PC-9 (cell line): ENCODE results near the gene EIF4G3. TPM values are rescaled to one million over a fixed set of nuclear protein-coding genes. Genes with fewer than 3 reads are reported as not detected.

Experiments
- BruUV-seq: library from RNA; stranded (reverse); fragments of 400-500 nt; replicated peaks from 2 replicates; lab custom pipeline; 2021; lab: Mats Ljungman, UMichigan
- CTCF ChIA-PET: fragments of 300-600 bp; sonication (Branson Sonifier 250); formaldehyde crosslinking; loops from one replicate; lab custom pipeline; 2022; ENCODE audit warnings: antibody characterized with exemption; lab: Charles Lee
- POLR2A ChIA-PET: fragments of 300-600 bp; sonication (Branson Sonifier 250); formaldehyde crosslinking; loops from one replicate; lab custom pipeline; 2022; ENCODE audit warnings: antibody characterized with exemption; ENCODE audit not compliant: unreplicated experiment; lab: Charles Lee
- DNase-seq, 2 experiments: peaks; one replicate each; pipeline versions ENCODE4 v3.0.0 to v3.0.0-alpha.2; 2015 to 2022; ENCODE audit warnings: mixed read lengths in 1 of 2
- H2AFZ ChIP-seq: fragments of 200-600 bp; sonication (generic); 2 replicates; pipeline ENCODE4 v1.8.1; 2017; ENCODE audit warnings: antibody characterized with exemption
- H3F3A ChIP-seq: fragments of 200-600 bp; sonication (generic); 2 replicates; pipeline ENCODE4 v1.8.1; 2017; ENCODE audit warnings: antibody characterized with exemption, mild to moderate bottlenecking, low read depth; ENCODE audit not compliant: insufficient read depth
- H3K27ac ChIP-seq: fragments of 200-600 bp; sonication (generic); 2 replicates; pipeline ENCODE4 v1.6.1; 2016; ENCODE audit warnings: mixed run types
- H3K27me3 ChIP-seq: fragments of 200-600 bp; sonication (generic); 2 replicates; pipeline ENCODE4 v1.6.1; 2016; ENCODE audit warnings: low read depth, mixed run types; ENCODE audit not compliant: insufficient read depth
- H3K36me3 ChIP-seq: fragments of 200-600 bp; sonication (generic); 2 replicates; pipeline ENCODE4 v1.6.1; 2016; ENCODE audit warnings: low read depth, mixed run types
- H3K4me1 ChIP-seq: fragments of 200-600 bp; sonication (generic); replicated peaks from 2 replicates; pipeline ENCODE4 v1.6.1; 2016; ENCODE audit warnings: mixed run types; ENCODE audit not compliant: insufficient read depth
- H3K4me2 ChIP-seq: fragments of 200-600 bp; sonication (generic); 2 replicates; pipeline ENCODE4 v1.6.1; 2017; ENCODE audit warnings: mixed run types
- H3K4me3 ChIP-seq: fragments of 200-600 bp; sonication (generic); 2 replicates; pipeline ENCODE4 v1.6.1; 2016; ENCODE audit warnings: mixed run types
- H3K79me2 ChIP-seq: fragments of 200-600 bp; sonication (generic); 2 replicates; pipeline ENCODE4 v1.6.1; 2017; ENCODE audit warnings: low read depth, mixed run types
- H3K9me2 ChIP-seq: fragments of 200-600 bp; sonication (generic); 2 replicates; pipeline ENCODE4 v1.8.1; 2017; ENCODE audit warnings: mild to moderate bottlenecking; ENCODE audit not compliant: insufficient read depth
- H3K9me3 ChIP-seq: fragments of 200-600 bp; sonication (generic); 2 replicates; pipeline ENCODE4 v1.8.1; 2016; ENCODE audit warnings: low read depth; ENCODE audit not compliant: insufficient read depth
- H4K20me1 ChIP-seq: fragments of 200-600 bp; sonication (generic); 2 replicates; pipeline ENCODE4 v1.8.1; 2017; ENCODE audit not compliant: insufficient read depth
- CTCF ChIP-seq: fragments of 200-600 bp; sonication (generic); conservative IDR thresholded peaks from 2 replicates; pipeline ENCODE4 v1.6.1; 2017; ENCODE audit warnings: mixed run types, antibody characterized with exemption, mild to moderate bottlenecking, moderate library complexity
- EZH2 ChIP-seq: fragments of 200-600 bp; sonication (generic); IDR thresholded peaks from 2 replicates; pipeline ENCODE4 v1.8.0; 2017; ENCODE audit warnings: antibody characterized with exemption, low read depth
- intact Hi-C: fragments of 100-400 bp; cut with micrococcal nuclease; formaldehyde crosslinking; loops from one replicate; pipeline ENCODE4 v1.10.0; 2022; ENCODE audit not compliant: unreplicated experiment
- total RNA-seq: library from RNA; stranded (reverse); gene quantifications from 2 replicates; pipeline ENCODE4 v1.2.3, GENCODE V29; 2021

EIF4G3 gene
- total RNA-seq, 1 experiment from 2014 or later: 63.2 TPM

GRCh38 chr1:21219674-21220073 lies 43.0 kb upstream of the EIF4G3 start:
- Histone ChIP-seq H3K4me3 (no peak overlapping the region), H3K27me3 (no peaks in the 10 kb centered on the region), H3K9me3 (no peaks in the 10 kb centered on the region), H2AFZ (no peak overlapping the region), H3K36me3 (no peaks in the 10 kb centered on the region), H3K9me2 (no peaks in the 10 kb centered on the region), H3K4me2 (no peak overlapping the region), H3F3A (no peaks in the 10 kb centered on the region), H3K27ac (no peak overlapping the region), H4K20me1 (no peaks in the 10 kb centered on the region), H3K4me1 (no peaks in the 10 kb centered on the region), H3K79me2 (no peaks in the 10 kb centered on the region)
- ChIA-PET POLR2A (no interaction called here), CTCF (no interaction called here)
- BruUV-seq: no TSS peak
- intact Hi-C loops: no loop called here
- no peak for TF ChIP-seq EZH2
- no peak for TF ChIP-seq CTCF
- no peak for DNase-seq

- Histone ChIP-seq H3K4me1 (no peaks in the 10 kb centered on the region), H3K4me3 (no peak overlapping the region), H3K9me3 (no peaks in the 10 kb centered on the region), H2AFZ (no peak overlapping the region), H3K4me2 (no peak overlapping the region), H3F3A (no peaks in the 10 kb centered on the region), H3K27me3 (no peaks in the 10 kb centered on the region), H3K79me2 (no peaks in the 10 kb centered on the region), H3K27ac (no peak overlapping the region), H3K36me3 (no peaks in the 10 kb centered on the region), H3K9me2 (no peaks in the 10 kb centered on the region), H4K20me1 (no peaks in the 10 kb centered on the region)
- TF ChIP-seq EZH2: no peak
- TF ChIP-seq CTCF: peak; percentile 46; the same call in 1 of the 2 replicates
- ChIA-PET POLR2A (no interaction called here), CTCF (interaction anchor here (0.6 to 1.5 kb wide), 3 partner anchors 14 to 522 kb away, joined by 3 to 5 read pairs (median 3); no protein-coding TSS in a partner anchor)
- TSS peak; percentile 44 for BruUV-seq
- peak in 1 of 2 experiments; percentile 25 for DNase-seq
- intact Hi-C loops: no loop called here
These were observed 41.3 kb upstream of the EIF4G3 start for GRCh38 chr1:21217812-21218596.

GRCh38 chr1:21216835-21217811 lies 40.4 kb upstream of the EIF4G3 start:
- Histone ChIP-seq H3K27me3 (no peaks in the 10 kb centered on the region), H3K9me3 (no peaks in the 10 kb centered on the region), H4K20me1 (no peaks in the 10 kb centered on the region), H3K9me2 (no peaks in the 10 kb centered on the region), H3K4me1 (no peaks in the 10 kb centered on the region), H3K4me3 (no peak overlapping the region), H3K79me2 (no peaks in the 10 kb centered on the region), H2AFZ (no peak overlapping the region), H3K36me3 (no peaks in the 10 kb centered on the region), H3K27ac (no peak overlapping the region), H3K4me2 (no peak overlapping the region), H3F3A (no peaks in the 10 kb centered on the region)
- POLR2A ChIA-PET: no interaction called here
- peak in 1 of 2 experiments; percentile 37 for DNase-seq
- intact Hi-C loops: no loop called here
- TF ChIP-seq CTCF: peak; percentile 81
- no peak for TF ChIP-seq EZH2
- no TSS peak for BruUV-seq
- CTCF ChIA-PET: interaction anchor here (0.7 to 1.5 kb wide), 2 partner anchors 35 to 38 kb away, joined by 3 to 5 read pairs; no protein-coding TSS in a partner anchor
